OCI-LY3 (cell line): ENCODE data around the gene CRYL1.

Experiments used
- H2AFZ ChIP-seq: fragments of 200-600, 300-600 bp; shearing (Covaris generic); 2 replicates; pipeline ENCODE4 v1.6.0; 2014; ENCODE audit warnings: antibody characterized with exemption, low read depth, low read length
- H3K27ac ChIP-seq: fragments of 200-600, 300-600 bp; sonication (generic); 2 replicates; pipeline ENCODE4 v1.5.1; 2014; ENCODE audit warnings: mild to moderate bottlenecking, low read length, moderate library complexity, mixed read lengths
- H3K27me3 ChIP-seq: fragments of 200-600, 300-600 bp; sonication (generic); 2 replicates; pipeline ENCODE4 v1.6.1; 2014; ENCODE audit warnings: low read depth, low read length, mixed read lengths
- H3K36me3 ChIP-seq: fragments of 200-600, 300-600 bp; sonication (generic); replicated peaks from 2 replicates; pipeline ENCODE3; 2014; ENCODE audit warnings: low read depth, low read length, mixed read lengths
- H3K4me1 ChIP-seq: fragments of 300-600, 200-600 bp; sonication (generic); 2 replicates; pipeline ENCODE4 v1.6.1; 2014; ENCODE audit warnings: low read length, mixed read lengths
- H3K4me2 ChIP-seq: fragments of 200-600, 300-600 bp; sonication (generic); 2 replicates; pipeline ENCODE4 v1.6.1; 2014; ENCODE audit warnings: low read length, mixed read lengths
- H3K4me3 ChIP-seq: fragments of 300-600, 200-600 bp; sonication (generic); 2 replicates; pipeline ENCODE4 v1.5.1; 2014; ENCODE audit warnings: antibody characterized with exemption, mild to moderate bottlenecking, low read length, moderate library complexity
- H3K79me2 ChIP-seq: fragments of 300-600, 200-600 bp; shearing (Covaris generic); 2 replicates; pipeline ENCODE4 v1.6.1; 2014; ENCODE audit warnings: mild to moderate bottlenecking, low read length, mixed read lengths
- H3K9ac ChIP-seq: fragments of 300-600, 200-600 bp; shearing (Covaris generic); 2 replicates; pipeline ENCODE4 v1.6.0; 2014; ENCODE audit warnings: mild to moderate bottlenecking, low read length, moderate library complexity
- H3K9me3 ChIP-seq: fragments of 200-600, 300-600 bp; shearing (Covaris generic); 2 replicates; pipeline ENCODE4 v1.6.1; 2014; ENCODE audit warnings: low read length, mixed read lengths; ENCODE audit not compliant: insufficient read depth
- H4K20me1 ChIP-seq: fragments of 200-600, 300-600 bp; sonication (generic); 2 replicates; pipeline ENCODE4 v1.6.1; 2016; ENCODE audit warnings: low read length, mixed read lengths; ENCODE audit not compliant: insufficient read depth
- CTCF ChIP-seq: fragments of 200-600, 300-600 bp; sonication (generic); IDR thresholded peaks from 2 replicates; pipeline ENCODE4 v1.5.1; 2014; ENCODE audit warnings: antibody characterized with exemption, low read length, low read depth
- EZH2phosphoT487 ChIP-seq: fragments of 200-600 bp; shearing (Covaris generic); IDR thresholded peaks from 2 replicates; pipeline ENCODE4 v1.6.1; 2018; ENCODE audit warnings: antibody characterized with exemption, mixed run types, low read depth

Gene CRYL1

GRCh38 chr13:20353973-20354372 is 171.7 kb downstream of the CRYL1 start:
- Histone ChIP-seq H3K27me3 (peaks cover 6% of the 10 kb centered on the region; the same call in 1 of the 2 replicates), H2AFZ (no peak overlapping the region), H3K4me3 (no peak overlapping the region), H3K4me2 (no peak overlapping the region), H3K9ac (no peak overlapping the region), H4K20me1 (no peaks in the 10 kb centered on the region), H3K9me3 (no peaks in the 10 kb centered on the region), H3K4me1 (no peaks in the 10 kb centered on the region), H3K27ac (no peak overlapping the region), H3K79me2 (no peaks in the 10 kb centered on the region), H3K36me3 (no peaks in the 10 kb centered on the region)
- no peak for TF ChIP-seq EZH2phosphoT487
- no peak for TF ChIP-seq CTCF
